GM23338 (cell line): ENCODE results near the gene RNF150. TPM values are rescaled to one million over a fixed set of nuclear protein-coding genes. Genes with fewer than 3 reads are reported as not detected.

Experiments
- ATAC-seq: fragments of 200-7000 bp; cut with Tn5 transposase; 3 replicates; pipeline ENCODE4 v1.9.1; 2020
- DNase-seq: peaks from one replicate; pipeline ENCODE4 v3.0.0-alpha.2; 2015; ENCODE audit warnings: low spot score
- H2AFZ ChIP-seq: fragments of 200-600 bp; sonication (generic); 2 replicates; pipeline ENCODE4 v1.8.0; 2016; ENCODE audit warnings: antibody characterized with exemption, mild to moderate bottlenecking, moderate library complexity
- H3F3A ChIP-seq: fragments of 200-600 bp; sonication (generic); replicated peaks from 2 replicates; pipeline ENCODE4 v1.8.0; 2017; ENCODE audit warnings: antibody characterized with exemption, mixed run types, low read depth
- H3K27ac ChIP-seq: fragments of 200-600 bp; sonication (generic); 2 replicates; pipeline ENCODE4 v1.6.1; 2016; ENCODE audit warnings: low read depth
- H3K27me3 ChIP-seq: fragments of 200-600 bp; sonication (generic); 2 replicates; pipeline ENCODE4 v1.8.0; 2016; ENCODE audit warnings: mild to moderate bottlenecking, mixed run types, moderate library complexity; ENCODE audit not compliant: insufficient read depth
- H3K36me3 ChIP-seq: fragments of 200-600 bp; sonication (generic); 2 replicates; pipeline ENCODE4 v1.8.0; 2016; ENCODE audit warnings: mild to moderate bottlenecking; ENCODE audit not compliant: insufficient read depth
- H3K4me1 ChIP-seq: fragments of 200-600 bp; sonication (generic); 2 replicates; pipeline ENCODE4 v1.8.0; 2016; ENCODE audit warnings: mild to moderate bottlenecking, moderate library complexity; ENCODE audit not compliant: insufficient read depth
- H3K4me2 ChIP-seq: fragments of 200-600 bp; sonication (generic); 2 replicates; pipeline ENCODE4 v1.7.1; 2017; ENCODE audit warnings: mixed run types
- H3K4me3 ChIP-seq: fragments of 200-600 bp; sonication (generic); 2 replicates; pipeline ENCODE4 v1.6.1; 2016; ENCODE audit warnings: mixed run types
- H3K79me2 ChIP-seq: fragments of 200-600 bp; sonication (generic); replicated peaks from 2 replicates; pipeline ENCODE4 v1.8.0; 2017; ENCODE audit warnings: mild to moderate bottlenecking; ENCODE audit not compliant: insufficient read depth
- H3K9me2 ChIP-seq: fragments of 200-600 bp; sonication (generic); 2 replicates; pipeline ENCODE4 v1.8.0; 2017; ENCODE audit not compliant: insufficient read depth
- H4K20me1 ChIP-seq: fragments of 200-600 bp; sonication (generic); replicated peaks from 2 replicates; pipeline ENCODE4 v1.8.0; 2017; ENCODE audit warnings: mild to moderate bottlenecking; ENCODE audit not compliant: insufficient read depth
- H3K27ac Mint-ChIP-seq: 2 replicates; pipeline ENCODE4 v1.8.0; 2020; ENCODE audit warnings: inconsistent platforms, mild to moderate bottlenecking, moderate library complexity, mixed read lengths
- H3K27me3 Mint-ChIP-seq: 3 replicates; pipeline ENCODE4 v1.8.0; 2022; ENCODE audit warnings: low read depth, mild to moderate bottlenecking, moderate library complexity, mixed read lengths, inconsistent platforms; ENCODE audit not compliant: insufficient read depth, poor library complexity
- H3K36me3 Mint-ChIP-seq: 3 replicates; pipeline ENCODE4 v1.8.0; 2021; ENCODE audit warnings: low read depth, mild to moderate bottlenecking, inconsistent platforms, moderate library complexity, mixed read lengths
- H3K4me1 Mint-ChIP-seq: 3 replicates; pipeline ENCODE4 v1.8.0; 2020; ENCODE audit warnings: mild to moderate bottlenecking, inconsistent platforms, mixed read lengths
- H3K4me3 Mint-ChIP-seq: 3 replicates; pipeline ENCODE4 v1.8.0; 2021; ENCODE audit warnings: moderate library complexity, mild to moderate bottlenecking, inconsistent platforms, mixed read lengths
- H3K9me3 Mint-ChIP-seq: 3 replicates; pipeline ENCODE4 v1.8.0; 2020; ENCODE audit warnings: moderate library complexity, mild to moderate bottlenecking, inconsistent platforms, mixed read lengths
- CREB1 ChIP-seq: fragments of 250-450 bp; sonication (Bioruptor Pico); IDR thresholded peaks from 2 replicates; pipeline ENCODE4 v1.5.0; 2020; ENCODE audit warnings: low read depth, mild to moderate bottlenecking, moderate library complexity
- CTCF ChIP-seq, 2 experiments: fragments of 200-600 bp in 1 of 2; sonication (generic) in 1 of 2; conservative IDR thresholded peaks; 2 replicates each; pipeline versions ENCODE4 v1.5.1 to v1.6.1; 2016 to 2017; ENCODE audit warnings: antibody characterized with exemption in 2 of 2, low read depth in 2 of 2, mild to moderate bottlenecking in 2 of 2, moderate library complexity in 1 of 2
- ETS1 ChIP-seq: IDR thresholded peaks from 2 replicates; pipeline ENCODE4 v1.6.1; 2016; ENCODE audit warnings: antibody characterized with exemption
- EZH2 ChIP-seq: fragments of 200-600 bp; sonication (generic); IDR thresholded peaks from one replicate; pipeline ENCODE4 v1.8.0; 2017; ENCODE audit warnings: antibody characterized with exemption, mild to moderate bottlenecking, low read depth; ENCODE audit not compliant: unreplicated experiment
- EZH2phosphoT487 ChIP-seq: fragments of 200-600 bp; sonication (generic); IDR thresholded peaks from one replicate; pipeline ENCODE4 v1.8.1; 2018; ENCODE audit warnings: antibody characterized with exemption; ENCODE audit not compliant: unreplicated experiment
- JUNB ChIP-seq: IDR thresholded peaks from one replicate; pipeline ENCODE4 v1.6.1; 2016; ENCODE audit warnings: antibody characterized with exemption; ENCODE audit not compliant: unreplicated experiment
- NANOG ChIP-seq: IDR thresholded peaks from 2 replicates; pipeline ENCODE4 v1.6.1; 2016; ENCODE audit warnings: antibody characterized with exemption, borderline replicate concordance
- POLR2AphosphoS5 ChIP-seq: IDR thresholded peaks from 2 replicates; pipeline ENCODE4 v1.6.1; 2016; ENCODE audit warnings: antibody characterized with exemption, low read depth
- STAT1 ChIP-seq: IDR thresholded peaks from one replicate; pipeline ENCODE4 v1.6.1; 2016; ENCODE audit warnings: antibody characterized with exemption; ENCODE audit not compliant: unreplicated experiment
- ZNF114 ChIP-seq: fragments of 250-450 bp; sonication (Bioruptor Pico); IDR thresholded peaks from 2 replicates; pipeline ENCODE4 v1.5.0; 2020; ENCODE audit warnings: mild to moderate bottlenecking, moderate library complexity
- ZNF331 ChIP-seq: fragments of 250-450 bp; sonication (Bioruptor Pico); IDR thresholded peaks from 2 replicates; pipeline ENCODE4 v1.5.0; 2020; ENCODE audit warnings: low read depth, mild to moderate bottlenecking, moderate library complexity
- ZNF462 ChIP-seq: fragments of 250-450 bp; sonication (Bioruptor Pico); IDR thresholded peaks from 2 replicates; pipeline ENCODE4 v1.5.0; 2020; ENCODE audit warnings: mild to moderate bottlenecking, moderate library complexity
- polyA plus RNA-seq: library from polyadenylated mRNA; unstranded; fragments of >200 nt; fragmentation: Nextera tagmentation; extraction: Ambion mirVana; gene quantifications from 2 replicates; pipeline ENCODE4 v1.2.1, GENCODE V29; 2016
- total RNA-seq: library from RNA; depleted of rRNA; stranded (reverse); fragments of >200 nt; shearing (Covaris generic); gene quantifications from 2 replicates; pipeline ENCODE4 v1.2.3, GENCODE V29; 2014

RNF150 gene
- total and polyA plus RNA-seq, 2 experiments from 2014 or later: 1.3 to 6.1 TPM

GRCh38 chr4:141026900-141027299 lies 106.4 kb downstream of the RNF150 start:
- no peak overlapping the region for H3K4me3 Mint-ChIP-seq
- H3K27ac Mint-ChIP-seq: no peak overlapping the region
- no peaks in the 10 kb centered on the region for H3K9me2 ChIP-seq
- H3K4me3 ChIP-seq: no peak overlapping the region
- H3K27ac ChIP-seq: no peak overlapping the region
- H3F3A ChIP-seq: no peaks in the 10 kb centered on the region
- H2AFZ ChIP-seq: no peak overlapping the region
- no peaks in the 10 kb centered on the region for H3K4me1 ChIP-seq
- no peaks in the 10 kb centered on the region for H3K36me3 ChIP-seq
- TF ChIP-seq NANOG (no peak), POLR2AphosphoS5 (no peak)
- no peaks in the 10 kb centered on the region for H4K20me1 ChIP-seq
- H3K36me3 Mint-ChIP-seq: no peaks in the 10 kb centered on the region
- DNase-seq (no peak), ATAC-seq (no peak)
- H3K27me3 ChIP-seq: no peaks in the 10 kb centered on the region
- H3K27me3 Mint-ChIP-seq: no peaks in the 10 kb centered on the region
- no peaks in the 10 kb centered on the region for H3K9me3 Mint-ChIP-seq
- no peaks in the 10 kb centered on the region for H3K4me1 Mint-ChIP-seq
- no peaks in the 10 kb centered on the region for H3K79me2 ChIP-seq
- H3K4me2 ChIP-seq: no peak overlapping the region

- Histone ChIP-seq H3K79me2 (no peaks in the 10 kb centered on the region), H3K36me3 (no peaks in the 10 kb centered on the region), H3K4me2 (no peak overlapping the region), H3K4me3 (no peak overlapping the region), H2AFZ (no peak overlapping the region), H3K4me1 (no peaks in the 10 kb centered on the region), H3K27me3 (no peaks in the 10 kb centered on the region), H3K27ac (no peak overlapping the region), H3K9me2 (peaks cover 5% of the 10 kb centered on the region; the same call in 1 of the 2 replicates), H3F3A (no peaks in the 10 kb centered on the region), H4K20me1 (no peaks in the 10 kb centered on the region)
- no peak for DNase-seq
- no peak overlapping the region for H3K4me3 Mint-ChIP-seq
- H3K27me3 Mint-ChIP-seq: no peaks in the 10 kb centered on the region
- no peaks in the 10 kb centered on the region for H3K36me3 Mint-ChIP-seq
- 0 out of 3 replicates have a peak, but pooled peaks cover 4% of the 10 kb centered on the region for H3K4me1 Mint-ChIP-seq
- no peak overlapping the region for H3K27ac Mint-ChIP-seq
- no peak for ATAC-seq
- no peaks in the 10 kb centered on the region for H3K9me3 Mint-ChIP-seq
- TF ChIP-seq NANOG (no peak), ZNF331 (CRISPR knock-in tag) (no peak), ZNF114 (no peak), EZH2 (no peak), STAT1 (no peak), CTCF (conservative IDR thresholded peaks at IDR 0.05; ENCODE audit: low read depth in 2 of 2) (no peak), CREB1 (CRISPR knock-in tag) (no peak), ZNF462 (no peak), EZH2phosphoT487 (no peak), JUNB (no peak), POLR2AphosphoS5 (no peak), ETS1 (no peak)
These were observed 110.2 kb downstream of the RNF150 start for GRCh38 chr4:141023051-141023450.
